GM19438 (cell line): Measurements from ENCODE around the gene GPR31.

Experiments used
- ATAC-seq: cut with Tn5 transposase; IDR thresholded peaks from one replicate; pipeline ENCODE4 v1.9.1; 2021; ENCODE audit warnings: low read depth; ENCODE audit not compliant: unreplicated experiment

The GPR31 gene

GRCh38 chr6:167122041-167122826 lies 35.5 kb downstream of the GPR31 start:
- peak; percentile 49 for ATAC-seq

- ATAC-seq: no peak
Measured at GRCh38 chr6:167121335-167121841, 36.4 kb downstream of the GPR31 start.

- no peak for ATAC-seq
Measured at GRCh38 chr6:167120583-167120903, 37.2 kb downstream of the GPR31 start.

GRCh38 chr6:167119670-167120582 lies 37.9 kb downstream of the GPR31 start:
- no peak for ATAC-seq

GRCh38 chr6:167118839-167119238 lies 38.9 kb downstream of the GPR31 start:
- no peak for ATAC-seq

- no peak for ATAC-seq
Measured at GRCh38 chr6:167118006-167118405, 39.8 kb downstream of the GPR31 start.

GRCh38 chr6:167116838-167117228 lies 40.9 kb downstream of the GPR31 start:
- ATAC-seq: no peak

- ATAC-seq: no peak
Measured at GRCh38 chr6:167116109-167116837, 41.5 kb downstream of the GPR31 start.

- no peak for ATAC-seq
Measured at GRCh38 chr6:167115054-167115453, 42.7 kb downstream of the GPR31 start.

GRCh38 chr6:167113935-167114910 lies 43.6 kb downstream of the GPR31 start:
- ATAC-seq: peak; percentile 84

GRCh38 chr6:167113047-167113754 lies 44.6 kb downstream of the GPR31 start:
- peak; percentile 50 for ATAC-seq

GRCh38 chr6:167112421-167112820 lies 45.4 kb downstream of the GPR31 start:
- no peak for ATAC-seq

GRCh38 chr6:167111597-167111996 lies 46.2 kb downstream of the GPR31 start:
- no peak for ATAC-seq

GRCh38 chr6:167109651-167110050 lies 48.1 kb downstream of the GPR31 start:
- no peak for ATAC-seq

- ATAC-seq: no peak
Measured at GRCh38 chr6:167108278-167108677, 49.5 kb downstream of the GPR31 start.

- ATAC-seq: no peak
Measured at GRCh38 chr6:167107787-167108186, 50.0 kb downstream of the GPR31 start.

GRCh38 chr6:167106406-167106805 lies 51.4 kb downstream of the GPR31 start:
- no peak for ATAC-seq
